ENCODE results near the gene PFKL. TPM values are rescaled to one million over a fixed set of nuclear protein-coding genes. Genes with fewer than 3 reads are reported as not detected.

Gene PFKL
- total RNA-seq, 1 donor from 2014 or later = 135 TPM

- no peak for DNase-seq (ENCODE audit: extremely low spot score, unreplicated experiment)
- Mint-ChIP-seq H3K4me3 (no peak overlapping the region), H3K27me3 (peaks cover 8% of the 10 kb centered on the region), H3K27ac (no peak overlapping the region), H3K9me3 (no peaks in the 10 kb centered on the region), H3K4me1 (ENCODE audit: unreplicated experiment) (no peaks in the 10 kb centered on the region), H3K36me3 (no peaks in the 10 kb centered on the region)
- TF ChIP-seq, protein P1, sequence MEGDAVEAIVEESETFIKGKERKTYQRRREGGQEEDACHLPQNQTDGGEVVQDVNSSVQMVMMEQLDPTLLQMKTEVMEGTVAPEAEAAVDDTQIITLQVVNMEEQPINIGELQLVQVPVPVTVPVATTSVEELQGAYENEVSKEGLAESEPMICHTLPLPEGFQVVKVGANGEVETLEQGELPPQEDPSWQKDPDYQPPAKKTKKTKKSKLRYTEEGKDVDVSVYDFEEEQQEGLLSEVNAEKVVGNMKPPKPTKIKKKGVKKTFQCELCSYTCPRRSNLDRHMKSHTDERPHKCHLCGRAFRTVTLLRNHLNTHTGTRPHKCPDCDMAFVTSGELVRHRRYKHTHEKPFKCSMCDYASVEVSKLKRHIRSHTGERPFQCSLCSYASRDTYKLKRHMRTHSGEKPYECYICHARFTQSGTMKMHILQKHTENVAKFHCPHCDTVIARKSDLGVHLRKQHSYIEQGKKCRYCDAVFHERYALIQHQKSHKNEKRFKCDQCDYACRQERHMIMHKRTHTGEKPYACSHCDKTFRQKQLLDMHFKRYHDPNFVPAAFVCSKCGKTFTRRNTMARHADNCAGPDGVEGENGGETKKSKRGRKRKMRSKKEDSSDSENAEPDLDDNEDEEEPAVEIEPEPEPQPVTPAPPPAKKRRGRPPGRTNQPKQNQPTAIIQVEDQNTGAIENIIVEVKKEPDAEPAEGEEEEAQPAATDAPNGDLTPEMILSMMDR (conservative IDR thresholded peaks at IDR 0.05) = no peak
These were observed 55.2 kb downstream of the PFKL start for GRCh38 chr21:44354775-44355771.

DNA sequence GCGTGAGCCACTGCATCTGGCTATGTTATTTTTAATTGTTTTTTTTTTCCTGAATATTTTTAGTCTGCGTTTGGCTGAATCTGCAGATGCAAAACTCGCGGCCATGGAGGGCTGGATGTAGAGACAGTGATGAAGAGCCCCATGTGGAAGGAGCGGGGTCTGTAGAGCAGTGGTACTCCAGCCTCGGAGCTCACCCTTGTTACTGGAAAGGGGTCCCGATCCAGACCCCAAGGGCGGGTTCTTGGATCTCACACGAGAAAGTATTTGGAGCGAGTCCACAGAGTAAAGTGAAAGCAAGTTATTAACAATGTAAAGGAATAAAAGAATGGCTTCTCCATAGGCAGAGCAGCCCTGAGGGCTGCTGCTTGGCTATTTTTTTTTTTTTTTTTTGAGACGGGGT is 56.3 kb downstream of the PFKL start:
- H3K9me3 Mint-ChIP-seq = no peaks in the 10 kb centered on the region
- TF ChIP-seq, protein P1 (conservative IDR thresholded peaks at IDR 0.05) = no peak
- peaks cover 8% of the 10 kb centered on the region for H3K27me3 Mint-ChIP-seq
- H3K4me1 Mint-ChIP-seq (ENCODE audit: unreplicated experiment) = no peaks in the 10 kb centered on the region
- DNase-seq (ENCODE audit: extremely low spot score, unreplicated experiment) = no peak
- H3K4me3 Mint-ChIP-seq = no peak overlapping the region
- no peak overlapping the region for H3K27ac Mint-ChIP-seq
- H3K36me3 Mint-ChIP-seq = no peaks in the 10 kb centered on the region

DNA sequence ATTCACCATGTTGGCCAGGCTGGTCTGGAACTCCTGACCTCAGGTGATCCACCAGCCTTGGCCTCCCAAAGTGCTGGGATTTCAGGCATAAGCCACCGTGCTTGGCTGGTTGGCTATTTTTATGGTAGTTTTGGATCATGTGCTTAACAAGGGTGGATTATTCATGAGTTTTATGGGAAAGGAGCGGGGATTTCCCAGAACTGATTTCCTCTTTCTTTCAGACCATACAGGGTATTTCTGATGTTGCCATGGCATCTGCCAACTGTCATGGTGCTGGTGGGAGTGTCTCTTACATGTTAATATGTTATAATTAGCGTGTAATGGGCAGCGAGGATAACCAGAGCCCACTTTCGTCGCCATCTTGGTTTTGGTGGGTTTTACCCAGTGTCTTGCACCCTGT is 56.8 kb downstream of the PFKL start:
- TF ChIP-seq, protein P1 (conservative IDR thresholded peaks at IDR 0.05) = no peak
- Mint-ChIP-seq H3K36me3 (no peaks in the 10 kb centered on the region), H3K27me3 (peaks cover 8% of the 10 kb centered on the region), H3K4me3 (no peak overlapping the region), H3K9me3 (no peaks in the 10 kb centered on the region), H3K27ac (no peak overlapping the region), H3K4me1 (ENCODE audit: unreplicated experiment) (no peaks in the 10 kb centered on the region)
- DNase-seq (ENCODE audit: extremely low spot score, unreplicated experiment) = no peak

DNA sequence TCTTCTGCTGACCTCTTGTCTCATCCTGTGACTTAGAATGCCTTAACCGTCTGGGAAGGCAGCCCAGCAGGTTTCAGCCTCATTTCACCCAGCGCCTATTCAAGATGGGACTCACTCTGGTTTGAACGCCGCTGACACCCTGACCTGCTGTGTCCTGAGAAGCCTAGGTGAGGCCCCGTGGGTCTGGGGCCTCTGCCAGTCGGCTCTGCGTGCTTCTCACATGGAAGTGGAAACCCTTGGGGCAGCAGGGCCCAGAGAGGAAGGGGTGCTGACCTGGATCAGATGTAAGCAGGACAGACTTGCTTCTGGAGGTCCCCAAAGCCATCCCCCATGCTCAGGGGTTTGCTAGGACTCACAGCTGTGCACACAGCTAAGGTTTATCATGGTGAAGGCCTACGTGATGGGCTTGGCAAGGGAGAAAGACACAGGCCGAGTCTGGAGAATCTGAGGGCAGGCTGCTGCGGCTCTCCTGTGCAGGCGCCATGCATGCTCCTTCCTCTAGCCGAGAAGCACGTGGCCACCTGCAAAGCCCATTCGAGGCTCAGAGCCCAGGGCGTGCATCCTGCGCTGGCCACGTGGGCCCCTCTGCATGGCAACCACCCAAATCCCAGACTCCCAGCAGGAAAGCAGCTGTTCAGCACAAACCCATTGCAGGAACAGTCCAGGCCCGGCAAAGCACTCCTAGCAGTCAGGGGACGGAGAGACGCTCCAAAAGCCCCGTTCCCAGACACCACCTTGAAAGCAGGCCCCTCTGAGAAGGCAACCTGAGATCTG is 57.4 kb downstream of the PFKL start:
- Mint-ChIP-seq H3K27ac (no peak overlapping the region), H3K27me3 (peaks cover 8% of the 10 kb centered on the region), H3K4me3 (no peak overlapping the region), H3K9me3 (no peaks in the 10 kb centered on the region), H3K4me1 (ENCODE audit: unreplicated experiment) (no peaks in the 10 kb centered on the region), H3K36me3 (no peaks in the 10 kb centered on the region)
- TF ChIP-seq, protein P1 (conservative IDR thresholded peaks at IDR 0.05) = no peak
- DNase-seq (ENCODE audit: extremely low spot score, unreplicated experiment) = no peak

DNA sequence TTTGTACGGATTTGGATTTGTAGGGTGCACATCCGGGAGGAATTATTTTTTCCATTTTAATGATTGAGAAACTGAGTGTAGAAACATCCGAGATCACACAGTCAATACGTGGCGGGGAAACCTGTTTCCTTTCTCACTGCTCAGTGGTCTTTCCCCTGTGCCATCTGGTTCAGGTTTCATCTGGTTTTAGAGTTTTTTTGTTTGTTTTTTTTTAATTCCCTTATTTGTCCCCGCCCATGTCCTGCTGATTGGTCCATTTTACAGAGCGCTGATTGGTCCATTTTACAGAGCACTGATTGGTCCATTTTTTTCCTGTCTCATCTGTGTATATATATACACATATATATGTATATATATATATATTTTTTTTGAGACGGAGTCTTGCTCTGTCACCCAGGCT is 59.5 kb downstream of the PFKL start:
- Mint-ChIP-seq H3K27me3 (peaks cover 9% of the 10 kb centered on the region), H3K4me3 (no peak overlapping the region), H3K9me3 (no peaks in the 10 kb centered on the region), H3K36me3 (no peaks in the 10 kb centered on the region), H3K4me1 (ENCODE audit: unreplicated experiment) (no peaks in the 10 kb centered on the region), H3K27ac (no peak overlapping the region)
- DNase-seq (ENCODE audit: extremely low spot score, unreplicated experiment) = no peak
- TF ChIP-seq, protein P1 (conservative IDR thresholded peaks at IDR 0.05) = no peak
